IPS DF 19.7 (cell line): ENCODE measurements around the gene PITX3.

ENCODE experiments used
- DNase-seq: peaks from one replicate; pipeline ENCODE4 v3.0.0-alpha.2; 2013; ENCODE audit warnings: low read depth, low spot score

PITX3 gene

DNA sequence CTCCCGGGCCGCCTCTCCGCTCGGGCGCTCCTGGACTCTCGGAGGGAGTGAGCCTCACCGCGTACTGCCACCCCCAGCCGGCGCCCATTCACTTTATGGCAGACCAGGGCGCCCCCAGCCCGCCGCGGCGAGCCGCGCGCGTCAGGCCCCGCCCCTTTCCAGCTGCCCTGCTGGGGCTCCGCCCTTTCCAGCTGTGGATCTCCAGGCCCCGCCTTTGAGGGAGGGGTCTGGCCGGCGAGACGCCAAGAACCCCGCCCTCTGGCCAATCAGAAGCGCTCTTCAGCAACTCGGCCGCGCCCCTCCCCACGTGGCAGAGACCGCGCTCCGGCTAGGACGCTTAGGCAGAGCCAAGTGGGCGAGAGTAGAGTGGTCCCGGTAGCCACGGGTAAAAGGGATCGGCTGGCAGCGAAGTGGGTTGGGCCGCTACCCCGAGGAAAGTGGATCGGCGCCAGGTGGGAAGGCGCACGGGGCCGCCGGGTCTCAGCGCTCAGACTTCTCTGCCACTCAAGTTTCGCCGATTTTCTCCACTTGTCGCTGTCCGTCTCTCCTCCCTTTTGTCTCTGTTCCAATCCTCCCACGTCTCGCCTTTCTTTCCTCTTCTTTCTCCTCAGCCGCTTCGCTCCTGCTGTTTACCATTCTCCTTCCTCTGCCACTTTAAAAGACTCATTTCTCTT, at the start of gene PITX3:
PITX3 (minus strand) TSS at position 69 of the 674 bp plus-strand sequence. CDS start 9,432 bp downstream, outside the sequence.
- no peak for DNase-seq

DNA sequence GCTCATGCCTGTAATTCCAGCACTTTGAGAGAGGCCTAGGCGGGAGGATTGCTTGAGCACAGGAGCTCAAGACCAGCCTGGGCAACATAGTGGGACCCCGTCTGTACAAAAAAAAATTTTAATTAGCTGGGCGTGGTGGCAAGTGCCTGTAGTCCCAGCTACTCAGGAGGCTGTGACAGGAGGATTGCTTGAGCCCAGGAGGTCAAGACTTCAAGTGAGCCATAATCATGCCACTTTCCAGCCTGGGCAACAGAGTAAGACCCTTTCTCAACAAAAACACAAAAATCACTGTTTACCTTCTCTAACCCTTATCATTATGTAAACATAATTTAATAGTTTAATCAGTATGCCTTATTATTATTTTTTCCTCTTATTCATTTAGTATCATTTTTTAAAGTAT, 48.5 kb upstream of the PITX3 start:
- no peak for DNase-seq

DNA sequence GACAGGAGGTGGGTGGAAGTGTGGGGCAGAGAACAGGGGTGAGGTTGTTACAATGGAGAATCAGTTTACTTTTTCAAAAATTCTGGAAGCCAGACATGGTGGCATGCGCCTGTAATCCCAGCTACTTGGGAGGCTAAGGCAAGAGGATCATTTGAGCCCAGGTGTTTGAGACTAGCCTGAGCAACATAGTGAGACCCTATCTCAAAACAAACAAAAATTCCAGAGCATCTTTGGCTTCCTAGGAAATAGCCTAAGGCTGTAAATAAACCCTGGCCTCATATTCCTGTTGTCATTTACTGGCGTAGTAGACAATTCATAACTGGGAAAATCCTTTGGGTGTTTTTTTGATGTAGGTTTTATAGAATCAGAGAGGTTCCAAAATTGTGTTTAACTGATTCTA, 48.0 kb upstream of the PITX3 start:
- DNase-seq = no peak

DNA sequence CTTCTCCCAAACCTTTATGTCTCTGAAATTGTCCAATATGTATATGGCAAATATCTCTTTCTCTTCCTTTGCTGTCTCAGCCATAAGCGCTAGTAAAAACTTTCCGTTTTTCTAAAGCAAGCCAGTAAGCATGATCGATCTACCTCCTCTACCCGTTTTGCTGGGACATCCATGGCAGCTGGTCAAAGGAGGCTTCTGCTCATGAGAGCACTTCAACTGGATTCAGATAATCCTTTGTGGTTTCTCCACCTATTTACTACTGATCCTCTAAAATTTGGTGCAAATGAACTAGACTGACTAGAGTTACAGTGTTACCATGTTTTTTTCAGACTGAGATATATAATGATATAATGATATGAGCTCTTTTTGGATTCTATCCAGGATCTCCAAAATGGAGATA, 46.7 kb upstream of the PITX3 start:
- no peak for DNase-seq

DNA sequence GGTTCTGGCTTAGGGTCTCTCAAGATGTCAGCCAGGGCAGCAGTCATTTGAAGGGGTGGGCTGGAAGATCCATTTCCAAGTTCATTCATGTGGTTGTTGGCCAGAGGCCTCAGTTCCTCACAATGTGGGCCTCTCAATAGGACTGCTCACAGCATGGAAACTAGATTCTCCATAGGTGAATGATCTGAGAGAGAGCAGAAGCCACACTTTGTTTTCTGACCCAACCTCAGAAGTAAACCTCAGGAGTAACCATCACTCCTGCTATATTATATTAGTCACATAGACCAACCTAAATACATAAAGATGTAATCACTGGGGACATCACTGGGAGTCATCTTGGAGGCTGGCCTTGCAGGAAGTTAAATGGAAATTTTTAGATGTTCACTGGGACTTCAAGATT, 46.2 kb upstream of the PITX3 start:
- DNase-seq = no peak

DNA sequence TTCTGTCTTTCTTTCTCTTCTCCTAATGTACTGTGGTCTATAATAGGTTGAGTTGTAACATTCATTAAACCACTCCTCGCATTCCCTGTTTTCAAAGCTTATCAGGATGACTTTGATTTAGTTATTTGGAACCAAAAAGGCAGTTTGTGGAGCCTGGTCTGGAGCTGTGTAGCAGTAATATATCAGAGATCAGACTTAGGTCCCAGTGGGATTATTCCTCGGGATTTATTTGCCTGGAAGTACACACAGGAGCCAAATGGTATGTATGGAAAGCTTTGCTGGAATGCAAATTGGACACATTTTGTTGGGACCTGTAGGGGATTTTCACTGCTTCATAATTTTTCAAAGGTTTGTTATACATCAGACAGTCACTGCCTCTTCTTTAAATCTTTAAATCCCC, 44.9 kb upstream of the PITX3 start:
- no peak for DNase-seq

DNA sequence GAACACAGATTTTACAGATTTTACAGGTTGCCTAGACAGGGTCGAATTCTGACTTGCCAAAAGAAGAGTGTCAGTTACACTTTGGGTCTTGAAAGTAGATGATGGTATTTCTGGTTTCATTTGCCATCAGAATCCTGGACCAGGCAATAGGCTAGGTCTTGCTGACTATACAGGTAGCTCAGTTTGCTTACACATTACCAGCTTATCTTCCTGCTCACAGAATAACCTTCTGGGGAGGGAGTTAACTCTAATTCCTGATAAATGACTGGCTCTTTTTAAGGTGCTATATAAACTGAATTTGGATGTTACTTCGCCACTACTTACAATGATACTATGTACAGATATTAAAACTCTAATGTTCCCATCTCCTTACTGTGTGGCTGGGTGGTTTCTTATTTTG, 43.8 kb upstream of the PITX3 start:
- no peak for DNase-seq

DNA sequence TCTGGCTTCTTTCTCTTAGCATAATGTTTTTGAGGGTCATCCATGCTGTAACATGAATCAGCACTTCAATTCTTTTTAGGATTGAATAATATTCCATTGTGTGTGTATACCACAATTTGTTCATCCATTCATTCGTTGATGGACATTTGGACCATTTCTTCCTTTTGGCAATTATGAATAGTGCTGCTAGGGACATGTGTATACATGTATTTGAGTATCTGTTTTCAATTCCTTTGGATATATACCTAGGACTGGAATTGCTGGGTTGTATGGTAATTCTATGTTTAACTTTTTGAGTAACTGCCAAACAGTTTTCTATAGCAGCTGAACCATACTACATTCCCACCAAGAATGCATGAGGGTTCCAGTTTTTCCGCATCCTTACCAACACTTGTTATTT, 43.2 kb upstream of the PITX3 start:
- no peak for DNase-seq

DNA sequence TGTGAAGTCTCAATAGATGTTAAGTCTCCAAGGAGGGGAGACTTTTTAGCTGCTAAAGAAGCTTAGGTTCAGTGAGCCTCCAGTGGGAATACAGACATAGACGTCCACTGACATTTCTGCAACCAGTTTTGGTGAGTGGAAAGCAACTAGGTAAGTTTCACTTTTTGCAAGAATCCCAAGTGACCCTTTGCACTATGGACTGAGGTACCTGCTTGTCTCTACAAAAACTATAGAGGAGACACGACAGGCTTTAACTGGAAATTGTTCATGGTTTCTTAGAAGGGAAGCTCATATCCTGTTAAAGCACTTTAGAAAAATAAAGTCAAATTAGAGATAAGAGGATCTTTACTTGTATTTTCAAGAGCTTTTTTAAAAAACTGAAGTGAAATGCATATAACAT, 42.6 kb upstream of the PITX3 start:
- DNase-seq = no peak

DNA sequence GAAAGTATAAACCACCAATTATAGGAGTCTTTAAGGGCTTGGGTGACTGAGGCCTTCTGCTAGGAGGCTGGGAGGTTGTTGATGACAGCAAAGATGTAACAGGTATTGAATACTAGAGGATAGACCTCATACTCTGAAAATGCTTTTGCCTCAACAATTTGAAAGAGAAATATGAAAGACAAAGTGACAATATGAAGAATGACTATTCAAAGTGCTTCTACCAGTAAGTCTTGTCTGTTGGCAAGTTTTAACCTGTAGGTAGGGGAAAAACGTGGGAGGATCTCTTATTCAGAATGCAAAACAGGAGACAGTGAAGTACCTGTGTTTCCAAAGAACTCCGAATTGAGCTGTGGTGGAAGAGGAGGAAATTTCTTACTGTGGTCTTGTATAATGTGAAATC, 42.2 kb upstream of the PITX3 start:
- no peak for DNase-seq

DNA sequence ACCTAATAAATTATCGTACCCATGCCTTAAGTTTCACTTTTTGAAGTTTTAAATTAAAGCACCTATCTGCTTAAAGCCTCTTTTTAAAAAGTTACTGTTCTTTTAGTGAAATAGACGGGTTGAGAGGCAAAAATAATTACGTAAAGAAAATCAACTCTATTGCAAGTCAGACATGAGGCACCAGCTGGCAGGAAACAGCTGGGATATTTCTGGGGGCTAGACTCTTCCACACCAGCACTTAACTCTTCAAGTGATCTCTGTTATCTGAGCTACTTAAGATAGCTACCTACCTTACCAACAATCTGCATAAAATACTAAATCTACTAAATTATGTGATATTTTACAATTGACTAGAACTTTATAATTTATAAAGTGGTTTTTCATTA, 39.8 kb upstream of the PITX3 start:
- DNase-seq = no peak

DNA sequence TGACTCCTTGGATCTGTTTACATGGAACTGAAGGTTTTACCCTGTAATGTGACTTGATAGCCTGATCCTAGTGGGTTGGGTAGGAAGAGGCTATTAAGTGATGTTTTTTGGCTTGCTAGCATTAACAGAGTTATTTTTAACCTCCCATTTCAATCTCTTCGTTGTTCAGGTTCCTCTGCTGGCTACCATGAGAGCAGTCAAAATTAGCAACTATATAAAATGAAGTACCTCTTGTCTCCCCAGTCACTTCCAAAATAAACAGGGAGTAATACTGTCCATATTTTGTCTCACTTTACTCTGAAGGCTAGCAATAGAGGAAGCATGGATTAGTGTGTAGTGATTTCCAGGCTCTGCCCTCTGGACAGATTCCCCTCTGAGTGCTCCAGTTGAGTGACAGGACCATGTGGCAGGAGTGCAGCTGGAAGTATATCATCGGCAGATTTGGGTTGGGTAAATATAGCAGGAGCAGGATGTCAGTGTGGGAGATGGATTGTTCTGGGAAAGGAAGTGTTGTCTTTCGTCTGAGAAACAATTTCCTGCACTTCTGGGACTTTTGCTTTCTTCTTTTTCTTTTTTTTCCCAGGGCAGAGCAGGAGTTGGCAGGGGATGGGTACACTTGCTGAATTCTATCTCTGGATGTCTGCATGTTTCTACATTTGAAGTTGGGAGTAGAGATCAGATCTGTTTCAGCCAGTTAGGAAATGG, 39.2 kb upstream of the PITX3 start:
- no peak for DNase-seq

DNA sequence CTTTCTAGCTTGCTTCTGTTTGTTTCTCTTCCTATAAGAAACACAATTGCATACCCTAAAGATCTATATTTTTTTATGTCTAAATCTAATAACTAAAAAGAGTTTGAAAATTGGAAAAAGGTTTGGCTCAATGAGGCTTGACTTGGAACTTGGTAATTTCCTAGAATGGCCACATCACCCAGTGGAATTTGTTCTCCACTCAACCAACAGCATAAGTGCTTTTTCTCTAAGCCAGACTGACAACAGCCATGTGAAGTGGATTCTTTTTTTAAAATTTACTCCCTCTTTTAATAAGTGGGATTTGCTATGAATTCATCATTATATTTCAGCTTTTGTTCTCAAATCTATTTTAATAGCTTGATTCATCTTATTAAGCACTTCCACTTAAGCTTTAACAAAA, 37.8 kb upstream of the PITX3 start:
- no peak for DNase-seq

DNA sequence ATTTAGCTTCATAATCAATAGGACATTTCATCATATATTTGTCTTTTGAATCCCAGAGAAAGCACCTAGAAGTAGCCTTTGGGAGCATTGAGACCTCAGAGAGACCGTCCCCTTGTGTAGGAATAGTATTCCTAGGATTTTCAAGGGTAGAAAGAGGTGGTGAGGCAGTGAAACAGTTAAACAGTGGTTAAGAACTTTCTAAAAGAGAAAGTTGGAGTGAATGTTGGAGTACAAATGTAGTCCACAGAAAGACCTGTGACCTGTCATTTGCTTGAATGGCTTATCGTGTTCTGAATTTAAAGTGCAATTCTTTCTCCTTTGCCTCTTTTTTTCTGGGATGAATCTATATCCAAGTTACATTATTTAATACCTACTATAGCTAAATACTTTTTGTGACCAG, 34.0 kb upstream of the PITX3 start:
- DNase-seq = no peak

DNA sequence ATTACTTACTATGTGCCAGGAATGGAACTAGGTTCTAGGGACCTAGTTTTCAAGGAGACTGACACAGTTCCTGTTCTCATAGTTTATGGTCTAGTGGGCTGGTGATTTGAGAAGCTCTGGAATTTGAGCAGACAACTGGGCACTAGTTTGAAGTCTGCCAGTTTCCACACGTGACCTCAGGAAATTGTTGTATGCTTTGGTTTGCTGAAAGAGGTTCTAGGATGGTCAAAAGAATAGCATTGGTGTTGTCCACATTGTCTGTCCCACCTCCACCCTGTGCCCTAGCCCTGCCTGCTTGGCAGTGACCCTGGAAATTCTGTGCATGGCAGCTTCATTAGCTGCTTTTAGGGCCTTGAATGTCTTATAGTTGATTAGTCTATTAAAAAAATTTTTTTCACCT, 32.8 kb upstream of the PITX3 start:
- no peak for DNase-seq

DNA sequence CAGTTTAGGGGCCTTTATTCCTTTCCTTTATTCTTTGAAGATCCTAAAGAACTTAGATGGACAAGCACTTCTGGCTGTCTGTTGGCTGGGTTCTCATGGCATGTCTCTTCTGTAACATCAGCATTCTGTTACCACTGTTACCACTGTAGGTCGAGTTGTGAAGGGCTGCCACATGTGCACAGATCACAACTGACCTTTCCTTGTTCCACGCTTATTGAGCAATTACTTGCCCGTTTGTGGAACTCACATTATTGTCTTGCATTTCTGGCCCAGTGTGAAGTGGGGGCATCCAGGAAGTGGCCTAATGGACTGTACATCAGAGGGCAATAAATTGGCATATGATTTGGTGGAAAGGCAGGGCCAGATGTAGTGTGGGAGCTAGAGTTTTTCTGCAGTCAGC, 27.7 kb upstream of the PITX3 start:
- no peak for DNase-seq

DNA sequence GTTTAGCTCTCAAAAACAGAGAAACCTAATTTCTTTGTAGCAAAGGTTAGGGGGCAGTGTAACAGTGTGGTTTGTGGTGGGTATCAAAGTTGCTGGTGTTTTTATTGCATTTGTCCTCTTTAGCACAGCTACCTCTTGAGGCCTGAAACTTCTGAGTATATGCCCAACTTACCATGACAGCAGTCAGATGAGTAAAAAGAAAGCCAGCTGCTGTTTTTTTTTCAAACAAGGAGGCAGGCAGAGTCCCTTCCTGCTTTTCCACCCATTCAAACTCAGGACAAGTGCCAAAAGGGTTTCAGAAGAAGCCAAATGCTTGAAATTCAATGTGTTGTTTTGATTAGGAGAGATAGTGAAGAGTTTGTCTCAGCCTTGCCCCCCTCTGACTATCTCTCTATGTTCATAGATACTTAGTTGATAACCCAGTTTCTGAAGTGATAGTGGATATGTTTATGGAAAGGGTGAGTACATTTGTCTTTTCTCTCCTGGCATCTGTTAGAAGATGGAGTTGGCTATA, 27.1 kb upstream of the PITX3 start:
- no peak for DNase-seq

DNA sequence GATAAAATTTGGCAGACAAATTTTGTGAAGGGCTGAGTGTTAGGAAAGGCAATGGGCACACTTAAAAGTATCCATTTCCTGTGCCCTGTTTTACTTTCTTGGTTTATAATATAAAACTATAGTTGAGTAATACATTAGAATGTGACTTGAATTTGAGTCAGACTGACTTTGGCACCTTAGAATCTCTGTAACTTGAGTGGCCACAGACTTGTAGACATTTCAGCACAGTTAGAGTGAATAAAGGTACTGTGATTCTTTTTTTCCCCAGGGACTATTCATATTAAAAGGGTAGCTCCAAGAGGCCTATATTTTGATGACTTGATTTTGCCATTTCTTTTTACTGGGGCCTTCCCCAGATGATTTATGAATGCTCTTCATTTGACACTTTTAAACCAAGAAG, 26.4 kb upstream of the PITX3 start:
- no peak for DNase-seq

DNA sequence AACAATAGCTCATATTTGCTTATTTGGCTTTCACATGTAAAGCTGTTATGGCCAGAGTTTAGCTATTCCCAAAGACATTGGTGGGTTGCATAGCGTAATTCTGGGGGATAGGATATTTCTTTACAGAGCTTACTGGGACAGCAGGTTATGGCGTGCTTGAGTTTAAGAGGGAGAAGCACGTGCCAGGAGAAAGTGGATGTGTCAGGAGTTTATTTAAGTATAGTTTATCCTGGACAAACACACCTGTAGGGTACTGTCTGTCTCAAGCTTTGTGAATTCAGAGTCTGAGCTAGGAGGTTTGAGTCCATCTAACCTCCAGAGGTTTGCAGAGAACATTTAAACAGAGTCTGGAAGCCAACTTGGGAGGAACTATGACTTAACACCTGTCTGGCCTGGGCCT, 25.4 kb upstream of the PITX3 start:
- DNase-seq = no peak

DNA sequence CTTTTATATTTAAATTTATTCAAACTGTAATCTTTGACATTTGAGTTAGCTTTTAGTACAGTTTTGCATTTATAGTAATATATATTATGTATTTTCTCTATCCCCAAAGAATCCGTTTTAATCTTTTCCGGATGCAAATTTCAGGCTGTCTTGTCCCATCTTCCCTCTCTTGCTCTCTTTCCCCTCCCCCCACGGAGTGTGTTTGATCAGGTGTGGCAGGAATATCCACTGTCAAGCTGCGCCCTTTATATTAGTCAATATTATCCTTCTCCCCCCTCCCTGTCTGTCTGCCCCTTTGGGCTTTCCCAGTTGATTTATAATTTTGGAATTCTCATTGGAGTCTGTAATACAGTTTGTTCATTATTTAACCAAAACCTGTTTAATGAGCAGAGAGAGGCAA, 23.1 kb upstream of the PITX3 start:
- no peak for DNase-seq

DNA sequence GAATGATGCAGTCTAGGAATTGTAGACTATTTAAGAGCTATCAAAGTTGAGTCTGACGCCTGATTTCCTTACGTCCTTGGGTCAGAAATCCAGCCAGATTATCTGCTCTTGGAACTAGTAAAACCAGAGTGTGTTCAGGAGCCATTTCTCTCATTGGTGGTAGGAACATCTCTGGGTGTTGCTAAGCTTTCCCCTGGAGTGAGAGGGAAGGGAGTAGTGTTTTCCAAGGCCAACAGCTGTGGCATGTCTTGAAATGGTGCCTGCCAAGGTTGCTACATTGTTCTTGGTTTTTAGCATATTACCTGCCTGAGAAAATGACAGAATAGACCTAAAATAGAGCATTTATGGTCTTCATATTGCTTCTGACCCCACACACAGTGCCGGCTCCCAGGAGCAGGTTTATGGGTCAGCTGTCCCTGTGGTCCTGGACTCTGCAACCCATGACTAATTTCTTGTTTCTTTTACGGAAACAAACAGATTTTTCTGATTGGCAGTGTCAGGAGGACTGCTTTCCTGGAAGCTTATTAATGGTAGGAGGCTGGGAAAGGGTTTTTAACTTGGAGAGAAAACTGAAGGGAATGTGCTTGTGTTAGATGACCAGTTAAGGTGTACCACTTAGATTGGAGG, 21.5 kb upstream of the PITX3 start:
- no peak for DNase-seq

DNA sequence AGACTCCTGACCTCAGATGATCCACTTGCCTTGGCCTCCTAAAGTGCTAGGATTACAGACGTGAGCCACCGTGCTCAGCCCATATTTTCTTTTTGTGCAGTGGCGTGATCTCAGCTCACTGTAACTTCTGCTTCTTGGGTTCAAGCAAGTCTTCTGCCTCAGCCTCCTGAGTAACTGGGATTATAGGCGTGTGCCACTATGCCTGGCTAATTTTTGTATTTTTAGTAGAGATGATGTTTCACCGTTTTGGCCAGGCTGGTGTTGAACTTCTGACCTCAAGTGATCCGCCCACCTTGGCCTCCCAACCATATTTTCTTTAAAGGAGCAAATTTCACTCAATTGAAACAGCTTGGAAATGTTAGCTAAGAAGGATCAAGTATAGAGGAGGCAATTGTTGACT, 20.5 kb upstream of the PITX3 start:
- no peak for DNase-seq

DNA sequence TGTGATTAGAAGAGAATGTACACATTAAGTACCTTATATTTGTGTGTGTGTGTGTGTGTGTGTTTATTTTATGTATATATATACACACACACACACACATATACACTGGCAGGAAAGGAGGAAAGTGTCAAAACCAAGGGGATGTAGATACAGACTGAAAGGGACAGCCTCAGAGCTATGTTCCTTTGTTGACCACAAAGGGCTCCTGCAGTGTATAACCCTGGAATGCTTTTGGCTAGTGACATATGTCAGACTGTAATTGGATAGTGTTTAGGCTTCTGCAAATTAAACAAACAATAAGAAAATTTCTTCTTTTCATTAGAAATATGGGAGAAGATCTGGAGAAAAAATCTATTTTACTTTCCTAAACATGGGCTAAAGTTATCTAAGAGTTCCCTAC, 19.9 kb upstream of the PITX3 start:
- DNase-seq = no peak
